H1 (cell line): ENCODE results near the gene CBX2. TPM values are rescaled to one million over a fixed set of nuclear protein-coding genes. Genes with fewer than 3 reads are reported as not detected.

Experiments
- polyA plus RNA-seq, 7 experiments: library from polyadenylated mRNA; depleted of rRNA in 3 of 7; stranded (reverse) in 5 of 7; unstranded in 2 of 7; fragments of >200 nt in 5 of 7; fragments of 200-250 nt in 2 of 7; gene quantifications; 1 replicate in 5 of 7; 2 replicates in 1 of 7; 4 replicates in 1 of 7; pipeline versions ENCODE4 v1.2.1 to v1.2.3, GENCODE V29; 2011 to 2013; ENCODE audit warnings: missing spikeins in 2 of 7, mixed read lengths in 2 of 7
- total RNA-seq: library from RNA; stranded (reverse); fragmentation: NEBNext Ultra II Directional; extraction: Animal tissue kit (Norgen Biotek cat#: 25700); gene quantifications from 2 replicates; pipeline ENCODE4 v1.2.1, GENCODE V29; 2021

CBX2 gene
- total and polyA plus RNA-seq, 2 of the 8 experiments (the other 6 are each of a cell fraction or from before 2014, with no cell fraction given) = 64.3 to 83.9 TPM

Other genes starting within 250 kb of the CBX2 start
- 19.7 and 26.2 TPM in 2 replicates for gene RBFOX3, start 167.1 kb upstream of the CBX2 start, total RNA-seq
- gene RBFOX3, start 167.1 kb upstream of the CBX2 start, polyA plus RNA-seq (2011; rRNA removed) = 8.0 and 13.9 TPM in 2 replicates
- not detected in 2 replicates for gene ENPP7, start 47.2 kb upstream of the CBX2 start, total RNA-seq
- gene ENPP7, start 47.2 kb upstream of the CBX2 start, polyA plus RNA-seq (2011; rRNA removed) = not detected in 2 replicates
- gene CBX8, start 18.9 kb downstream of the CBX2 start, total RNA-seq = 1.5 and 2.1 TPM in 2 replicates
- 0.09 and 0.31 TPM in 2 replicates for gene CBX8, start 18.9 kb downstream of the CBX2 start, polyA plus RNA-seq (2011; rRNA removed)
- gene CBX4, start 61.3 kb downstream of the CBX2 start, total RNA-seq = 3.2 and 4.0 TPM in 2 replicates
- gene CBX4, start 61.3 kb downstream of the CBX2 start, polyA plus RNA-seq (2011; rRNA removed) = 1.8 and 3.6 TPM in 2 replicates